Subcutaneous abdominal adipose tissue (tissue), 5 donors: Measurements from ENCODE around the gene CRISPLD2.

Experiments used
- H3K27ac ChIP-seq: one replicate; pipeline ENCODE4 v1.7.0; 2013; ENCODE audit warnings: low read depth, mild to moderate bottlenecking, inconsistent platforms, low read length, moderate library complexity
- H3K27me3 ChIP-seq, 5 donors: one replicate each; pipeline ENCODE4 v1.7.0; 2013; ENCODE audit warnings: low read length in 5 of 5, inconsistent platforms in 1 of 5; ENCODE audit not compliant: control insufficient read depth in 5 of 5, insufficient read depth in 4 of 5
- H3K36me3 ChIP-seq, 5 donors: one replicate each; pipeline ENCODE4 v1.7.0; 2013; ENCODE audit warnings: low read length in 5 of 5; ENCODE audit not compliant: control insufficient read depth in 5 of 5, insufficient read depth in 5 of 5
- H3K4me1 ChIP-seq, 5 donors: one replicate each; pipeline ENCODE4 v1.7.0; 2013; ENCODE audit warnings: low read length in 5 of 5, mild to moderate bottlenecking in 3 of 5, moderate library complexity in 1 of 5; ENCODE audit not compliant: control insufficient read depth in 5 of 5, insufficient read depth in 5 of 5
- H3K4me3 ChIP-seq, 5 donors: one replicate each; pipeline ENCODE4 v1.7.0; 2013; ENCODE audit warnings: low read length in 5 of 5, low read depth in 1 of 5
- H3K9ac ChIP-seq, 5 donors: one replicate each; pipeline ENCODE4 v1.7.0; 2013; ENCODE audit warnings: low read length in 5 of 5, mild to moderate bottlenecking in 4 of 5, moderate library complexity in 3 of 5
- H3K9me3 ChIP-seq, 5 donors: one replicate each; pipeline ENCODE4 v1.7.0; 2013; ENCODE audit warnings: low read length in 5 of 5; ENCODE audit not compliant: control insufficient read depth in 5 of 5
- donor health status: healthy.
- donor health status: healthy.
- donor health status: healthy.
- donor health status: healthy.
- donor health status: healthy.

The CRISPLD2 gene

DNA sequence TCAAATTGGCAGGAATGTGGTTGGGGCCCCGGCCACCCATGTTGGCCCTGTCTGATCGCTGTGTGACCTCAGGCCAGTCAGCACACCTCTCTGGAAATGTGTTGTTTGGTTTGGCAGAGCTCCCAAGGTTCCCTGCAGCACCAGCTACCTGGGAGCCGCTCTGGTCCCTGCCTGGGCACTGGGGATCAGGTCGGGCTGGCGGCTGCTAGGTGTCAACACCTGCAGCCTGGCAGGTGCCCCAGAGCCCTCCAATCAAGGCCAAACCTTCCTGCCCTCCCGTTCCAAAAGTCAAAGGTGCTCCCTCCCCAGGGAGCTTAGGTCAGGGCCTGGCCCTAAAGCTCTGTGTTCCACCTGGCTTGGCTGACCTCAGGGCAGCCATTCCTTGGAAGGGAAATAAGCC lies 135.6 kb downstream of the CRISPLD2 start:
- no peak overlapping the region for H3K27ac ChIP-seq
- H3K36me3 ChIP-seq, result no peaks in the 10 kb centered on the region
- H3K9ac ChIP-seq, result no peak overlapping the region
- H3K9me3 ChIP-seq, result no peaks in the 10 kb centered on the region
- peaks cover 0 to 6% (median 4%) of the 10 kb centered on the region in 5 donors for H3K4me1 ChIP-seq
- H3K27me3 ChIP-seq, result peaks cover 0 to 8% (median 0%) of the 10 kb centered on the region in 5 donors
- no peak overlapping the region for H3K4me3 ChIP-seq

DNA sequence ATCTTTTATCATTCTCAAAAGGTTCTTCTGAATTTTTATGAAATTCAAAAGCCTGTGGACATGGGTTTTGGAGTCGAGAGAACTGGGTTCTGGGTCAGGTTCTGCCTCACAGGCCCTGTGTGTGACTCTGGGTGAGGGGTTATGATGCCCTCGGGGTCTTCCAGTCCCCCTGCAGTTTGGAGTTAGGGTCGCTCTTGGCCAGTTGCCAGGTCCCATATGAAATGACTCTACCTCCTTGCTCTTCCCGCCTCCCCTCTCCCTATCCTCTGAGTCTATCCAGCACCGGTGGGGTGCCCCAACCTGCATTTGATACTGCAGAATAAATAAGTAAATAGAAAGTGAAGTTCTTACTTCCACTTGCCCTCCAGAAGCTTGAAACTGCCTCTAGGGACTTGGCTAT lies 137.4 kb downstream of the CRISPLD2 start:
- H3K9me3 ChIP-seq, result no peaks in the 10 kb centered on the region
- H3K4me1 ChIP-seq, result peaks cover 0 to 12% (median 12%) of the 10 kb centered on the region in 5 donors
- H3K27ac ChIP-seq, result no peak overlapping the region
- peaks cover 0 to 6% (median 0%) of the 10 kb centered on the region in 5 donors for H3K27me3 ChIP-seq
- H3K36me3 ChIP-seq, result no peaks in the 10 kb centered on the region
- no peak overlapping the region for H3K9ac ChIP-seq
- no peak overlapping the region for H3K4me3 ChIP-seq

DNA sequence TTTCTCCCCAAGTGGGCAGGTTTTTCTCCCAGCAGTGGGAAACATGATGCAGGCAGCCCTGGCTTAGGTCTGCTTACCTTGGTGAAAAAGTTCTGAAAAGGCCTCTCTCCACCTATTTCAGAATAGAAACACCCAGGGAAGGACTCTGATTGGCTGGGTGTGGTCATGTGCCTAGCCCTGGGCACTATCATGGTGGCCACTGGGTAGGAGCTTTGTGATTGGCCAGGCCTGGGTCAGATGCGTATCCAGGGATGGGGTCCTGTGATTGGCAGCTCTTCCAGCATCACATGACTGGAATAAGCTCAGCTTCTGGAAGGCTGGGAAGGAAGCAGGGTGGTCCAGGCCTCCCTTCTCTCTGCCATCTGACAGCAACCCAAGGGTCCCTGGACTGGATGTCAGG lies 138.0 kb downstream of the CRISPLD2 start:
- peaks cover 0 to 6% (median 0%) of the 10 kb centered on the region in 5 donors for H3K27me3 ChIP-seq

More for the DNA sequence above, 138.0 kb downstream of the CRISPLD2 start:
- no peak overlapping the region for H3K4me3 ChIP-seq
- H3K4me1 ChIP-seq, result peaks cover 0 to 8% (median 8%) of the 10 kb centered on the region in 5 donors
- no peaks in the 10 kb centered on the region for H3K9me3 ChIP-seq
- no peak overlapping the region for H3K9ac ChIP-seq
- no peak overlapping the region for H3K27ac ChIP-seq
- no peaks in the 10 kb centered on the region for H3K36me3 ChIP-seq
